ENCODE data around the gene CERK.

GRCh38 chr22:46721501-46722085 lies 16.5 kb downstream of the CERK start:
- no peak for TF ChIP-seq CTCF (conservative IDR thresholded peaks at IDR 0.05 in 1 of 2, IDR thresholded peaks at IDR 0.05 in 1 of 2; ENCODE audit: extremely low read depth in 1 of 2, insufficient read depth in 1 of 2, low read depth in 1 of 2, low read length in 2 of 2)
- TF ChIP-seq EZH2 (IDR thresholded peaks at IDR 0.05; ENCODE audit: borderline replicate concordance, low read length), result no peak
